Measurements from ENCODE around the gene SLC66A1. TPM values are rescaled to one million over a fixed set of nuclear protein-coding genes. Genes with fewer than 3 reads are reported as not detected.
A peak's percentile ranks its signal among the peaks of the same experiment; 100 is the strongest.

Gene SLC66A1
- total RNA-seq, 4 donors from 2014 or later = 10.5 to 14.0 (median 12.5) TPM

GRCh38 chr1:19310061-19310460 is 2.1 kb upstream of the SLC66A1 start:
- H3K27me3 ChIP-seq = no peaks in the 10 kb centered on the region
- H3K27ac ChIP-seq = no peak overlapping the region
- H3K4me1 ChIP-seq = peaks cover 48% of the 10 kb centered on the region
- DNase-seq (ENCODE audit: low spot score in 2 of 2) = no peak
- WGBS = 74% methylated on average over 7 of the region's 7 CpGs
- H3K9me3 ChIP-seq = no peaks in the 10 kb centered on the region
- no peak overlapping the region for H3K4me3 ChIP-seq
- peaks cover 33% of the 10 kb centered on the region for H3K36me3 ChIP-seq
- TF ChIP-seq POLR2A (IDR thresholded peaks at IDR 0.05) = no peak
- no peak for TF ChIP-seq CTCF (IDR thresholded peaks at IDR 0.05)
- no peak for TF ChIP-seq EP300 (IDR thresholded peaks at IDR 0.05)
- TF ChIP-seq POLR2AphosphoS5 (IDR thresholded peaks at IDR 0.05) = no peak

GRCh38 chr1:19310720-19311502 is 1.2 kb upstream of the SLC66A1 start:
- Histone ChIP-seq H3K27me3 (no peaks in the 10 kb centered on the region), H3K4me1 (peaks cover 53% of the 10 kb centered on the region), H3K4me3 (peak overlapping the region; percentile 71), H3K9me3 (no peaks in the 10 kb centered on the region), H3K27ac (no peak overlapping the region), H3K36me3 (peaks cover 24% of the 10 kb centered on the region)
- no peak for TF ChIP-seq CTCF (IDR thresholded peaks at IDR 0.05)
- no peak for TF ChIP-seq POLR2A (IDR thresholded peaks at IDR 0.05)
- no peak for TF ChIP-seq EP300 (IDR thresholded peaks at IDR 0.05)
- no peak for TF ChIP-seq POLR2AphosphoS5 (IDR thresholded peaks at IDR 0.05)
- 38% methylated on average over 13 of the region's 13 CpGs for WGBS
- no peak for DNase-seq (ENCODE audit: low spot score in 2 of 2)

- no peak for TF ChIP-seq POLR2A (IDR thresholded peaks at IDR 0.05)
- no peak for TF ChIP-seq POLR2AphosphoS5 (IDR thresholded peaks at IDR 0.05)
- TF ChIP-seq CTCF (IDR thresholded peaks at IDR 0.05) = no peak
- no peak for TF ChIP-seq EP300 (IDR thresholded peaks at IDR 0.05)
- peak overlapping the region; percentile 82 for H3K27ac ChIP-seq
- H3K4me3 ChIP-seq = peak overlapping the region; percentile 71
- WGBS = under 1% methylated on average over 7 of the region's 29 CpGs
- peaks cover 53% of the 10 kb centered on the region for H3K4me1 ChIP-seq
- H3K36me3 ChIP-seq = peaks cover 18% of the 10 kb centered on the region
- no peaks in the 10 kb centered on the region for H3K9me3 ChIP-seq
- DNase-seq (ENCODE audit: low spot score in 2 of 2) = peak in 1 of 2 donors; percentile 71
- no peaks in the 10 kb centered on the region for H3K27me3 ChIP-seq
These were observed 609 bp upstream of the SLC66A1 start for GRCh38 chr1:19311503-19311930.

- no peaks in the 10 kb centered on the region for H3K27me3 ChIP-seq
- H3K4me3 ChIP-seq = peak overlapping the region; percentile 71
- H3K4me1 ChIP-seq = peaks cover 53% of the 10 kb centered on the region
- DNase-seq (ENCODE audit: low spot score in 2 of 2) = no peak
- no peaks in the 10 kb centered on the region for H3K9me3 ChIP-seq
- H3K27ac ChIP-seq = peak overlapping the region; percentile 82
- H3K36me3 ChIP-seq = peaks cover 8% of the 10 kb centered on the region
- 60% methylated on average over 11 of the region's 20 CpGs for WGBS
- no peak for TF ChIP-seq CTCF (IDR thresholded peaks at IDR 0.05)
- no peak for TF ChIP-seq POLR2AphosphoS5 (IDR thresholded peaks at IDR 0.05)
- no peak for TF ChIP-seq POLR2A (IDR thresholded peaks at IDR 0.05)
- TF ChIP-seq EP300 (IDR thresholded peaks at IDR 0.05) = no peak
These were observed 883 bp downstream of the SLC66A1 start for GRCh38 chr1:19312782-19313635.

GRCh38 chr1:19313636-19313959 is 1.5 kb downstream of the SLC66A1 start:
- H3K36me3 ChIP-seq = peaks cover 10% of the 10 kb centered on the region
- 57% methylated on average over 4 of the region's 4 CpGs for WGBS
- no peak for TF ChIP-seq EP300 (IDR thresholded peaks at IDR 0.05)
- no peak for TF ChIP-seq POLR2A (IDR thresholded peaks at IDR 0.05)
- no peak for TF ChIP-seq CTCF (IDR thresholded peaks at IDR 0.05)
- TF ChIP-seq POLR2AphosphoS5 (IDR thresholded peaks at IDR 0.05) = no peak
- H3K27me3 ChIP-seq = no peaks in the 10 kb centered on the region
- no peak overlapping the region for H3K4me3 ChIP-seq
- H3K9me3 ChIP-seq = no peaks in the 10 kb centered on the region
- peaks cover 53% of the 10 kb centered on the region for H3K4me1 ChIP-seq
- no peak for DNase-seq (ENCODE audit: low spot score in 2 of 2)
- H3K27ac ChIP-seq = no peak overlapping the region

All from suprapubic skin (tissue), 4 donors.